NCI-H226 (cell line): Measurements from ENCODE around the gene XIRP1.

ENCODE experiments used
- DNase-seq: peaks from one replicate; pipeline ENCODE4 v3.0.0-alpha.2; 2015

XIRP1 gene

GRCh38 chr3:39143051-39143885 is 49.1 kb downstream of the XIRP1 start:
- no peak for DNase-seq

GRCh38 chr3:39142067-39142466 is 50.3 kb downstream of the XIRP1 start:
- DNase-seq, result no peak

GRCh38 chr3:39141171-39141995 is 51.0 kb downstream of the XIRP1 start:
- peak; percentile 66 for DNase-seq

- DNase-seq, result no peak
These were observed 51.9 kb downstream of the XIRP1 start for GRCh38 chr3:39140341-39140971.

- DNase-seq, result no peak
These were observed 53.0 kb downstream of the XIRP1 start for GRCh38 chr3:39139442-39139841.

GRCh38 chr3:39138804-39139415 is 53.5 kb downstream of the XIRP1 start:
- DNase-seq, result no peak

- no peak for DNase-seq
These were observed 54.2 kb downstream of the XIRP1 start for GRCh38 chr3:39137991-39138803.

GRCh38 chr3:39137435-39137936 is 54.9 kb downstream of the XIRP1 start:
- no peak for DNase-seq

GRCh38 chr3:39136533-39137434 is 55.6 kb downstream of the XIRP1 start:
- no peak for DNase-seq

- no peak for DNase-seq
These were observed 57.1 kb downstream of the XIRP1 start for GRCh38 chr3:39135170-39135805.

GRCh38 chr3:39134305-39134704 is 58.1 kb downstream of the XIRP1 start:
- no peak for DNase-seq

GRCh38 chr3:39133822-39134221 is 58.6 kb downstream of the XIRP1 start:
- DNase-seq, result no peak
